Activated CD4-positive, alpha-beta T cell treated with anti-CD3 and anti-CD28 coated beads, Interleukin-2, Interleukin-6, amounts not matched to agents 100 ng/mL and 50 ng/mL, durations not matched to agents 16 hours and 8 hours (primary cell): Measurements from ENCODE around the gene HOXB6.

Source experiments
- DNase-seq: peaks from one replicate; pipeline ENCODE4 v3.0.0-alpha.2; 2020

Gene HOXB6

DNA sequence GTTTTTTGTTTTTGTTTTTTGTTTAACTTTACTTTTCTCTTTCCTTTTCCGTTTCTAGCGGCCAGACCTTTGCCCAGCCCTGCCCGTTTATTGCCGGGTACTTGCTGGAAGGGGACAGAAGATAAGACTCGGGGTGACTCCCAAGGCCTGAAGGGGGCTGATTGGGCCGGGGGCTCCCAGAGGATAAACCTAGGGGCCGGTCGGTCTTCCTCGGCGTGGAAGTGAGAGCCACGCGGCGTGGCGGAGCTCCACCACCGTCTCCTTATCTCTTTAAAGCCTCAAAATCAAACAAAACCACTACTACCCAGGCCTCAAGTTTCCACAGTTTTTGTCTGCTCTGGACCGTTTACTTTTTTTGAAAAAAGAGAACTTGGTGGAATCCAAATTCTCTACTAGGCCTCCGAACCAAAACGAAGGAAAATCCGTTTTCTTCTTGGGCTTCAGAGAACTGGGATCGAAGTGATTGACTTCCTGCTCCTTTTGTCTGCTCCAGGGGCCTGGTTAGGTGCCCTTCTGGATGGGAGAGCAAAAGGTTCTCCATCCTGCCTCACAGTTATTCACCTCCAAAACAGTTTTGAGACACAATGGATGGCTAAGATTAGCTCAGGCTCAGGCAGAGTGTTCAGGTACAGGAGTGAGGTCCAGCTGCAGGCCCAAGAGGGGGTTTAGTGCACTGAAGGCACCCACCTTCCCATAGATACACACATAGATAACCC lies 29.9 kb upstream of the HOXB6 start:
- no peak for DNase-seq

- DNase-seq: no peak
Measured at GRCh38 chr17:48633266-48633677, 28.5 kb upstream of the HOXB6 start.

GRCh38 chr17:48632579-48633265 lies 27.9 kb upstream of the HOXB6 start:
- no peak for DNase-seq

DNA sequence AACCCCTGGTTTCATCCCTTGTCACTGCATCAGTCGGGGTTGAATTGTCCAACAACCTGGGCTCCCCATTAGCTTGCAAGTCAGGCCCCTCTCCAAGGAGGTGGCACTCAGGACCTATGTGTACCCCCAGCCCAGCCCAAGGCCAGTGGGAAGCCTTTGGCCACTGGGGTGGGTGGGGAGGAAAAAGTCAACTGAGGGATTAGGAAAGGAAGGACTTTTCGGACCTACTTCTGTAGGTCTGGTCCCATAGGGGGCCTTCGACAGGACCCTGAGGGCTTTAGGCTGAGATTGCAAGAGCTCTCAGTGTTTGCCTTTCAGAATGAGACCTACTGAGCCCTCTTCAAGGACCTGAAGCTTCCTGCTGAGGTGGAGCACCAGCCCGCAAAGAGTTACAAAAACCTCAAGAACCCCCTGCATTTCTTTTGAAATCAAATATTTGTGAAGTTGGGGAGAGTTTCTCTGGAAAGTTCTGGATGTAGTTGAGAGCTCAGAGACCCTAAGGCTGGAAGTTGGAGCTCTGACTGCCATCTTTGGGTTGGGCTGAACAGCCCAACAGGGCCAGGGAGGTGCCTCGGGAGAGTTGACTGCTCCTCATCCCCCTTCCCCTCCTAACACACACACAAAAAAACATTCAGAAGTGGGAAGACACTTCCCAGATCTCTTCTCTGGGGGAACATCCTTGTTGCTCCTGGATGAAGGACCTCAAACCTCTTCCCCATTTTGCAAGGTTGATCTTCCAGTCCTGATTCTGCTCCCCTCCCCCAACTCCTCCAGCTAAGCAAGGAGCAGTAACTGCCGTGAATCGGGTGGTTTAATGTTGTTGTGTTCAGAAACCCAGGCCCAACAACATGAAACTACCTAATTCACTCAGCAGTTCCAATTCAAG lies 27.1 kb upstream of the HOXB6 start:
- DNase-seq: no peak

- DNase-seq: no peak
Measured at GRCh38 chr17:48630925-48631692, 26.3 kb upstream of the HOXB6 start.

DNA sequence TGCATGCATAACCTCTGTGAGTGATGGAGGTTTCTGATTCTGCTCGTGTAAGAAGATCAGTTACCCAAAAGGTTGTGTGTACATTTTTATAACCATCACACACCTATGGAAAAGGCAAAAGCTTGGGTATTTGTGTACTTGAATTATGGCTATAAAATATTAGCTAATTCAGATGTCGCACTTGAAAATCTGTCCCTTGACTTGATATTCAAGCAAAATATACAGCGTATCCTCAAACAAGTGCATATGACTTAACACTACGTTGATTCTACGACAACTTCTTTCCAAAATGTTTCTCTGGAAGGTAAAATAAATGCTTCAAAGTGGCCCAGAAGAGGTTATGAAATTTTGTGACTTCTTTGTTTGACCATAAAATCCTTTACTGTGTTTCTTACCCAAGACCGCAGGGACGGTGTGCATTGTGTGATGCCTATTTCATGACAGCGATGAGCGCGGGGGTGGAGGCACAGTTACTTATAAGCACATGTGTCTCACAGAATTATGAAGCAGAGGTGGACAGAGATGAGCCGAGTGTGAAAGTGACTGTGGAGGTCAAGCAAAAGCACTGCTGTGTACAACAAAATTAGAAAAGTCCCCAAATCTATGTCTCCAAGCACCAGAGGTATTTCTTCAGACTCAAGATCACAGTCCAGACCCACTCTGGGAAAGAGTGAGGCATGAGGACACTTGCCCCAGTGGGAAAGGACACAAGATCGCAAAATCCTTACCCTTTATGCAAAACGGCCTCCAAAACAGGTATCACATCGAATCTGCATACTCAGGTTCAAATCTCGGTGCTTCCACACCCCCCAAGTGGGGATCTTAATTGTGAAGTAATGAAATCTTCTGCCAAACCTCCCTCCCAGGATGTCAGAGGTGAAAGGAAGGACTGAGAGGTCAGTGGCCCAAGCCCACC lies 25.5 kb upstream of the HOXB6 start:
- DNase-seq: no peak

GRCh38 chr17:48629411-48629759 lies 24.6 kb upstream of the HOXB6 start:
- DNase-seq: no peak

- DNase-seq: no peak
Measured at GRCh38 chr17:48628649-48629410, 24.0 kb upstream of the HOXB6 start.

- DNase-seq: no peak
Measured at GRCh38 chr17:48627623-48628521, 23.1 kb upstream of the HOXB6 start.

- DNase-seq: no peak
Measured at GRCh38 chr17:48627118-48627597, 22.4 kb upstream of the HOXB6 start.

- peak; percentile 19 for DNase-seq
Measured at GRCh38 chr17:48626245-48627117, 21.7 kb upstream of the HOXB6 start, which contains the start of gene HOXB9. Gene HOXB9 (minus strand): TSS chr17:48626358. CDS start chr17:48626269, 89 bp downstream.

- no peak for DNase-seq
Measured at GRCh38 chr17:48625495-48626244, 20.9 kb upstream of the HOXB6 start.

- no peak for DNase-seq
Measured at GRCh38 chr17:48624544-48625494, 20.0 kb upstream of the HOXB6 start.

- no peak for DNase-seq
Measured at GRCh38 chr17:48624118-48624517, 19.3 kb upstream of the HOXB6 start.

GRCh38 chr17:48623583-48623982 lies 18.8 kb upstream of the HOXB6 start:
- no peak for DNase-seq

DNA sequence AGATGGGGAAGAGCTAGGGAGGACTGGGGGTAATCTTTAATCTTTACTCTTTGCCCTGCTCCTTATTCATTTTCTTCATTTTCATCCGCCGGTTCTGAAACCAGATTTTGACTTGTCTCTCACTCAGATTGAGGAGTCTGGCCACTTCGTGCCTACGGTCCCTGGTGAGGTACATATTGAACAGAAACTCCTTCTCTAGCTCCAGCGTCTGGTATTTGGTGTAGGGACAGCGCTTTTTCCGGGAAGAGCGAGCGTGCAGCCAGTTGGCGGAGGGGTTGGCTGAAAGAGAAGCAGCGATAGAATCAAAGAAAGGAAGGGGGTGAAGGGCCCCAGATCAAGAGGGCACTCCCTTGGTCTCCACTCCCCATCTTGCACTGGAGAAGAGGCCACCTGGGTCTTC lies 18.1 kb upstream of the HOXB6 start:
- DNase-seq: no peak
